Midbrain (tissue), 1 donor: Measurements from ENCODE around the gene LDB3.

ENCODE experiments used
- DNase-seq: peaks from one replicate; lab custom pipeline; 2025; lab: John Stamatoyannopoulos, UW

Gene LDB3

DNA sequence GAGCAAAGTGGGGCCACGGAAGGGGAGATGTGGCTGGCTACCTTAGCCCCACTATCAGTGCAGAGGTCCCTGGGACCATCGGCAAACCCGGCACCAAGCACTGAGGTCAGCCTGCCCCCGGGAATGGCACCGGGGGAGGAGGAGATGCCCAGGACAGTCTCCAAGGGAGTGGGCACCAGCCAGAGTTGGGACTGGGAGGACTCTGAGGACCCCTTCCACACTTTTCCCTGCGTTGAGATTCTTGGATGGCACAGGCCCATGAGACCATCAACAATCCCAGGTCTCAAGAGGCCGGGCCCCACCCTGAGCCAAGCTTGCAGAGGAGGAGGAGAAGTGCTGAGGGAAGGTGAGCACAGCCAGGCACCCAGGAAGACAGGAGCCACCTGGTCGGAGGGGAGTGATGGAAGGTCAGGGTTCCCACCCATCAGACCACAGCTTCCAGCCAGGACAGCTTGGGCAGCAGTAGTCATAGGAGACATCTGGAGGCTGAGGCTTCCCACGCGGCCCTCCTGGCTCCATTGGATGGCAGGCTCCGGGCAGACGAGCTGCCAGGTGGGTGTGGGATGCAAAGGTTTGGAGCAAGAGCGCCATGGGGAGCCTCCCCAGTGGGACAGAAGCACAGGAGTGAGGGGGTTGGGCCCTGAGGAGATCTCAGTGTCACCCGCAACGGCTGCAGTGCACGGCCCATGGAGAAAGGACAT lies 16.5 kb upstream of the LDB3 start:
- DNase-seq = no peak

DNA sequence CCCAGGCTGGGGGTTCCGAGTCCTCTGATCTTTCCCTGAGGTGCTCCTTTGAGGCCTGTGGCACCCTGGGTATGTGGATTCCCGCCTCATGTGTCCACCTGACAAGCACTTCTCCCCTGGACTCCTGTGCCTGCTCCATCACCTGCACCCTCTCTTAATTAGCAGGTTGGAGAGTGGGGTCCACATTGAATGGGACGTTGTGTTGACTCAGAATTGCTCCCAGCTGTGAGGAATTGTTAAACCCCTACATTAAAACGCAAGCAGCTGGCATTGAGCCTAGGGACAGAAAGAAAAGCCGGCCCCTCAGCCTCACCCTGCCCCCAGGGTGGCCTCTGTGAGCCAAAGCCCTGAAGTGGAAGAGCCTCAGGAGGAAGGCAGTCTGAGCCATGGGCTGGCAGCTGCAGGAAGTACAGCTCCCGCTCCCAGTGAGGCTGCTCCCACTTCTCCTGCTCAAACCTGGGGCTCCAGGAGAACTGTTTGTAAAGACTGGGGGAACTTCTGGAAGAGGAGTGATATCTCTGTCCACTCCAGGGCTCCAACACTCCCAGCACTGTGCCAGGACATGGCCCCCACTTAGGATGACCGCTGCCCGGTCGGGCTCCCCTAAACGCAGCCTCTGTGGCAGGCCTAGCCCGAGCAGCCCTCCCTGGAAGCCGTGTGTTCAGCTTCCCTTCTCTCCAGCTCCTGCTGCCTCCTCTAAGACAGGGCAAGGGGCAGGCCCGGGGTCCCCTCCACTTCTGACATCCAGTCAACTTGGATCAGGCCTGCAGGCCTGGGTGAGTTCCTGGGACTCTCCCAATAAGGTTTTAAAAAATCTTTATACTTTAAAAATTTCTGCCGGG lies 15.7 kb upstream of the LDB3 start:
- DNase-seq = no peak

DNA sequence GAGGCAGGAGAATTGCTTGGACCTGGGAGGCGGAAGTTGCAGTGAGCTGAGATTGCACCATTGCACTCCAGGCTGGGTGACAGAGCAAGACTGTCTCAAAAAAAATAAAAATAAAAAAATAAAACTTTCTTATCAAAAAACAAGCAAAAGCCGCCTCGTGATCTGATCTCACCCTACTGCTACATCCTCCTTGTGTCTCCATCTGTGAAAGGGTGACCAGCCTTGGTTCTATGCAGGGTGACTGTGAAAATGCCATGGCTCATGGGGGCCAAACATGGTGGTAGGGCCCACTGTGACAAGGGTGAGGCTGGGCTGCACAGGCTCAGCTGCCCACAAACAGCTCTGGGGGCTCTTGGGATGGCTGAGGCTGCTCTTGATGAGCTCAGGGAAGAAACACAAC lies 14.9 kb upstream of the LDB3 start:
- DNase-seq = no peak

DNA sequence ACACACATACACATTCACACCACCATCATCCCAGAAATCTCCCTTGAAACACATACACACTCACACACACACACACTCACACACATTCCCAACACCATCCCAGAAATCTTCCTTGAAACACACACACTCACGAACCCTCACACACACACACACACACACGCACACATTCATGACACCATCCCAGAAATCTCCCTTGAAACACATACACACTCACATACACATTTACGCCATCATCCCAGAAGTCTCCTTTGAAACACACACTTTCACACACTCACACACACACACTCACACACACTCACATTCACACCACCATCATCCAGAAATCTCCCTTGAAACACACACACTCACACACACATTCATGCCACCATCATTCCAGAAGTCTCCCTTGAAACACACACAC lies 14.3 kb upstream of the LDB3 start:
- no peak for DNase-seq

DNA sequence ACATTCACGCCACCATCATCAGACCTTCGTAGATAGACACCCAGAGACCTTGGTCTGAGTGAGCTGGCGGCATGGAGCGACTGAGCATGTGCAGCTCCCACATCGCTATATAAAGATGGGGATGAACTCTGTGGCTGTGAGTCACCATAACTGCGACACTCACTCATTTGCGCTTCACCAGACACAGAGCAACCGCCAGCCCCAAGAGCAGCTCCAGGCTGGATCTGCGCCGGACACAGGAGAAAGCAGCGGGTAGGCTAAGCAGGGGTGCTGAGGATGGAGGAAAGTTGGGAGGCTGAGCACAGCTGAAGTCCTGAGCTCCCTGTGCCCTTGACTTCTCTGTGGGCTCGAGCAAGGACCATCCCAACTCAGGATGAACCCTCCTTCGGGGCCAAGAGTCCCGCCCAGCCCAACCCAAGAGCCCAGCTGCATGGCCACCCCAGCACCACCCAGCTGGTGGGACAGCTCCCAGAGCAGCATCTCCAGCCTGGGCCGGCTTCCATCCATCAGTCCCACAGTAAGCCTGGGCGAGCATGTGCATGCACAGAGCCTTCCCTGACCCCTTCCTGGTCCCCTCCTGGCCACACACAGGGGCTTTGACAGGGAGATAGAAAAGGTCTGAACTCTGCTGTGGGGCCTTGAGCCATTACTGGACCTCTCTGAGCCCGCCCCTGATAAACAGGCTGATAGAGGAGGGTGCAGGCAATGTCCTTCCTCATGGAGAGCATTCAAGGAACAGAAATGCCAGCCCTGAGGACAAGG lies 13.7 kb upstream of the LDB3 start, which contains the start of gene OPN4:
TSS of gene OPN4 (plus strand) at position 137 of the 762 bp plus-strand sequence. CDS start at position 374, 237 bp downstream.
- DNase-seq = no peak

DNA sequence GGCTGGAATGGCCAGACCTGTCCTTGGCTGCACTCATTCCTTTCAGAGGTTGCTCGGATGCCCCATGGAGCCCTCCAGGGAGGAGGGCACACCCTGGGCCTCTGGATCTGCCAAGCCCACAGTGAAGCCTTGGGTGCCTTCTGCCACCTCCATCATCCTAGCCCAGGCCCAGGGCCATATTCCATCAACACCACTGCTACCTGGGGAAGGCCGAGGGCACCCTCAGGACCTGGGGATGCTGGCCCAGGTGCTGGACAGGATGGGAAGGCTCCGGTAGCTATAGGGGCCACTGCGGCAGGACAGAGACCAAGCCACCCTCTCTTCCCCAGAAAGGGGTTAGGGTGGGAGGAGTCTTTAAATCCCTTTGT lies 13.2 kb upstream of the LDB3 start:
- no peak for DNase-seq

DNA sequence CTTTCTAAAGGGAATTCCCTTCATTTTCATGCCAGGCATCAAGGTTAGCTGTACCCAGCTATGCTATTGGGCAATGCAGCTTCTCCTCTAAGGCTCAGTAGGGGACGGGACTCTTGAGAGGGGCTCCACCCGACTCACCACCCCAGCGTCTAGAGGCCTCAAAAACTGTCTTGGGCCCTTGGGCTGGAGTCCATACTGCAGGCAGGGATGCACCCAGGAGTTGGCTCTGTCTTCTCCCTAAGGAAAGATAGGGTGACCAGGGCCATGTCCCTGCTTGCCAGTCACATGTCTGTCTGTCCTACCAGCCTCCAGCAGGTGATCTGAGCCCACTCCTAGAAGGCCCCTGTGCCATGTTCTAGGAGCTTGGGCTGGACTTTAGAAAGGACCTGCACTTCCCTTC lies 12.7 kb upstream of the LDB3 start:
- no peak for DNase-seq

DNA sequence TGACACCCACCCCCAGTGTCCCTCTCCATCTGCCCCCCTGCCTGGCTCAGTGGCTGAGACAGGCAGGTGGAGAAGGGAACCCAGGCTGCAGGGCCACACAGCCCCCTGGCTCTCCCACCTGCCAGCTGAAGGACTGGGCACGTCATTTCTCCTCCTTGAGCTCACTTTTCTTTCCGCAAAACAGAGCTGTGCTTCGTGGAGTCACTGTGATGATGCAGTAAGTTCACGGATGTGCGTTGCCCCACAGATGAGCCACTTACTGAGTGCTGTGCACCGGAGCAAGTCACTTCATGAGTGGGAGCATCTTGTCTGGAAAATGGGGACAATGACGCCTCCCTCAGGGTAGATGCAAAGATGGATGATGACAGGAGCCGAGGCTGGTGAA lies 11.3 kb upstream of the LDB3 start:
- DNase-seq = no peak

DNA sequence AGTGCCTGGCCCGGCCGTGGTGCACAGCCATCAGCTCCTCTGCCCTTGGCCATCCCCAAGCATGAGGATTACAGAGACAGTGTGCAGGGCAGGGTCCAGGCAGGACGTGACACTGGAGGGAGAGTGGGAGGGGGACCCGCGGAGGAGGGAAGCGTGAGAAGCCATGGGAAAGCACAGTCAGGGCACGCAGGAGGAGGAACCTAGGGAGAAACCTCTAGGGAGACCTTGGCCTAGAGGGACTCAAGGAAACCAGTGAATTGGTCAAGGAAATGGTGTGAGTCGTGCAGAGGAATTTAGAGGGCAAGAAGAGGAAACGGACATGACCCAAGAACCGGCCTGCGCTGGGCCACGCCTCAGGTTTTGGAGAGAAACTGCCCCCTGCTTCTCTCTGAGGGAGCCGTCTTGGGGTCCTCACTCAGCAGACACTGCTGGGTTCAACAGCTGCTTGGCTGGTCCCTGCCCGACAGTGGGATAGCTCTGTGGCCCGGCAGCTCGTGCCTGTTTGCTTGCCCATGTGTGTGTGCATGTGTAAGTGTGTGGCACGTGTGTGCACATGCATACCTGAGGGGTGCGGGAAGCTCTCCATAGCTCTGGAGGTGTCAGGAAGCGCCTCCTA lies 10.8 kb upstream of the LDB3 start:
- no peak for DNase-seq

DNA sequence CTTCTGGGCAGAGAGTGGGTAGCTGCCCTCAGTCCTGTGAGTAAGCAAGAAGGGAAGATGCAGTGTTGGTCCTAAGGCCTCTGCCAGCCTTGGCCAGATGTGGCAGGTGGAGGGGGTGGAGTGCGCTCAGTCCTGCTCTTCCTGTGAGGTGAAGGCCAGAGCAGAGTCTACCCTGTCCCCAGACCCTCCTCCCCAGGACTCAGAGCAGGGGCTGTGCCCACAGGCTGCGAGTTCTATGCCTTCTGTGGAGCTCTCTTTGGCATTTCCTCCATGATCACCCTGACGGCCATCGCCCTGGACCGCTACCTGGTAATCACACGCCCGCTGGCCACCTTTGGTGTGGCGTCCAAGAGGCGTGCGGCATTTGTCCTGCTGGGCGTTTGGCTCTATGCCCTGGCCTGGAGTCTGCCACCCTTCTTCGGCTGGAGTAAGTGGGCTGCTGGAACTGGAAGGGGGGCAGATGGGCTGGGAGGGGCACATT lies 10.0 kb upstream of the LDB3 start:
- DNase-seq = no peak

DNA sequence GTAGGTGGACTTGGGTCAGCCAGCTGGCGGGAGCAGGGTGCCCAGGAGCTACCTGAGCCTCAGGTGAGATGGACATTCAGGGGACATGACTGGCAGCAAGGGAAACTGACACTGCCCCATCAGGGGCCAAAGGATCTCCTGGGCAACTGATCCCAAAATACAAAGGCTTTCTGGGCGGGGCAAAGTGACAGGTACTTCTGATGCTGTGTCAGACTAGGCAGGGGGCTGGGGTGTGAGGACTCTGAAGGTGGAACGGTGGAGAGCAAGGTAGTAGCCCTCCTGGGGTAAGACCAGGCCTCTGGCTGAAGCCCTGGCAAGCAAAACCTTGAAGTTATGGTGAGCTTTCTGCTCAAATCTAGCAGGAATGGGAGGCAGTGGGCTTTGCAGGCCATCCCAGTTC lies 9.6 kb upstream of the LDB3 start:
- DNase-seq = no peak

DNA sequence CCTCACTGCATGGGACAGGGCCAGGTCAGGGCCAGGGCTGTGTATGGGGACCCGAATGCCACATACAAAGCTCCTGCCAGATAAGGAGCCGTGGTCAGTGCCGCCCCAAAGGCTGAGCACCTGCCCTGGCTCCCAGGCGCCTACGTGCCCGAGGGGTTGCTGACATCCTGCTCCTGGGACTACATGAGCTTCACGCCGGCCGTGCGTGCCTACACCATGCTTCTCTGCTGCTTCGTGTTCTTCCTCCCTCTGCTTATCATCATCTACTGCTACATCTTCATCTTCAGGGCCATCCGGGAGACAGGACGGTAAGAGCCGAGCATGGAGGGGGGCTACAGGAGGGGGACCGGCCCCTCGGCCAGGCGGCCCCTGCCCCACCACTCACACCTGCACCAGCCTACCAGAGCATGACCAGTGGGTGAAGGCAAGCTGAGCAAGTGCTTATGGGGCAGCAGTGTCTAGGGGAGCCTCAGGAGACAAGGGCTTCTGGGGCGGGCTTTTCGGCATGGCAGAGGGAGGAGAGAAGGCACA lies 9.1 kb upstream of the LDB3 start:
- no peak for DNase-seq

DNA sequence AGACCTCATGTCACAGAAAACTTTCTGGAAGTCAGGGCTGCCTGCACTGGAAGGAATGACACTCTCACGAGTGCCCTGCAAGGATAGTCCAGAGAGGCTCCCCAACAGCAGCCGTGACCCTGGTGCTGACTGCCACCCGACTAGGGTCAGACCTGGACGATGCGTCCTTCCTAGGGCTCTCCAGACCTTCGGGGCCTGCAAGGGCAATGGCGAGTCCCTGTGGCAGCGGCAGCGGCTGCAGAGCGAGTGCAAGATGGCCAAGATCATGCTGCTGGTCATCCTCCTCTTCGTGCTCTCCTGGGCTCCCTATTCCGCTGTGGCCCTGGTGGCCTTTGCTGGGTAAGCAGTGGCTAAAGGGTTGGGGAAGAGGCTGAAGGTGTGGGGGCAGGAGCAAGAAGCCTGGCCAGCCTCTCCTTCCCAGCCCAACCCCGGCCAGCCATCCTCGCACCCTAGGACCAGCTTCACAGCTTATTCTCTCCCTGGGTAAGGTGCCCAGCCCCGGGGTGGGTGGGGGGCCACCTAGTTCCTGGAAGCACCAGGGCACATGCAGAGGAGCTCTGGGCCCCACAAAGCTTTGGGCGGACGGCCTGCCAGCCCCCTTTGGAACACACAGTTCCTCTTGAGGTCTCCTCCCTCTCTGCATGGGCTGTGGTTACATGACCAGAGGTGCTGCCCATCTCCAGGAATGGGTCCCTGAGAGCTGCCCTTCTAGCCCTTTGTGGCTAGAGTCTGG lies 8.4 kb upstream of the LDB3 start:
- no peak for DNase-seq

DNA sequence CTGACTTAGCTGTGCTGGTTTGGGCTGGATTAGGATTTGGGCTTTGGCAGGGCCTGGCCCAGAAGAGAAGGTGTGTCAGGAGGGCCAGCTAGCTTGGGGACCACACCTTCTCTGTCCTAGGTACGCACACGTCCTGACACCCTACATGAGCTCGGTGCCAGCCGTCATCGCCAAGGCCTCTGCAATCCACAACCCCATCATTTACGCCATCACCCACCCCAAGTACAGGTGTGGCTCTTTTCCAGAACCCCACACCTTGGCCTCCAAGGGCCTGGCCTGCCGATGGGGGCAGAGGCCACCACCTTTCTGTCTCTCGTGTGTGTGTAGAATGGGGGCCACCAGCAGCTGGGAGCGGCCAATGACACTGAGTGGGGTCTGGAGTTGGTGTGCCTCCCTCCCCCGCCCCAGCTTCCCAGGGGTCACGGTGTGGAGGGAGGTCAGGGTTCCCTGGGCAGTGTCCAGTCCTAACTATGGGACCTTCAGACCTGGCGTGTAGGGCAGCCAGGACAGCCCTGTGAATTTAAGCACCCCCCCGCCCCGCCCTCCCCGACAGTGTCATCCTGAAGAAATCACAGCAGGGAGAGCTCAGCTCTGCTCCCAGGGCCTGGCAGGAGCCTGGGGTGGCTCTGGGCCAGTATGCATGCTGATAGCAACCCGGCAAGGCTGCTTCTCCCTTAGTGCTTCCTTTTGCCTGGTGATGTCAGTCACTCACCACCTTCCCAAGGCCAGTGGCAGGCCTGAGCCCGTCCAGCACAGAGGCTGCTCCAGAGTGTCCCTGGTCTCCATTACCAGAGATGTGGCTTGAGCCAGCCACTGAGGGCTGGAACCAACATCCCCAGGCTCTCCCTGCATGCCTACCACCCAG lies 6.9 kb upstream of the LDB3 start:
- DNase-seq = no peak

DNA sequence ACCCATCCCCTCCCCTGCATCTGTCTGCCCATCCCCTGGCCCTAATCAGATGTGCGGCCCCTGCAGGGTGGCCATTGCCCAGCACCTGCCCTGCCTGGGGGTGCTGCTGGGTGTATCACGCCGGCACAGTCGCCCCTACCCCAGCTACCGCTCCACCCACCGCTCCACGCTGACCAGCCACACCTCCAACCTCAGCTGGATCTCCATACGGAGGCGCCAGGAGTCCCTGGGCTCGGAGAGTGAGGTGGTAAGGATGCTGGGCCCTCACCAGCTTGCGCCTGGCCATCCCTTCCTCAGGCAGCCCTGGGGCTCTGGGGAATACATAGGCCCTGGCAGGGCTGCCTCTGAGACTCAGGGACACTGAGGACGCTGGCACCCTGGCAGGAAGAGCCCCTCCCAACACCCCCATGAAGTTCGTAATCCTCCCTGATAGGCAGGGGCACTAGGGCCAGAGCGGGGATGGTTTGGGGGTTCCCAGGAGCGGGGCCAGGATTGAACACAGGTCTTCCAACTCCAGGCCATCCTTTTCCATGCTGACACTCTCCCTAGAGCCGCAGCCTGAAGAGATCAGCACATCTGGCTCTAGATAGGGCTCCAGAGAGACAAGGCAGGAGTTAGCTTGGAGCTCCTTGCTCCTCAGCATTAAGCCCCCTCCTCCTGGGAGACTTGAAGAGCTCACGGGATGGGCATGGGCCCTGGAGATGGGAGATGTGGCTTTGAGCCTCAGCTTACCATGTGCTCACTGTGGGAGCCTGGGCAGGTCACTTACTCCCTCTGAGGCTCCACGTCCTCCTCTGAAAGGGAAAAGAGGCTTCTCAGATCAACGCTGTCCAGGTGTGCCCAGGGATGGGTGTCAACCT lies 5.9 kb upstream of the LDB3 start:
- no peak for DNase-seq

DNA sequence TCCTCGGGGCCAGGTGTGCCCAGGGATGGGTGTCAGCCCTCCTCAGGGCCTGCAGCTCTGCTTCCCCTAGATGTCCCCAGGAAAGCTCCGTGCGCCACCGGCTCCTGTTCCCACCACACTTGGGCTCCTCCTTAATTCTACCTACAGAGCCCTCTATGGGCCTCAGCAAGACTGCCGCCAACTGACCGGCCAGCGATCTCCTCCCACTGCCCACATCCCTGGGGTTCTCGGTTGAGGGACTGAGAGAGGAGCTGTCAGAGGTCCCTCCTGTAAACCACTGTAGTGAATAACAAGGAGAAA lies 5.3 kb upstream of the LDB3 start:
- no peak for DNase-seq

DNA sequence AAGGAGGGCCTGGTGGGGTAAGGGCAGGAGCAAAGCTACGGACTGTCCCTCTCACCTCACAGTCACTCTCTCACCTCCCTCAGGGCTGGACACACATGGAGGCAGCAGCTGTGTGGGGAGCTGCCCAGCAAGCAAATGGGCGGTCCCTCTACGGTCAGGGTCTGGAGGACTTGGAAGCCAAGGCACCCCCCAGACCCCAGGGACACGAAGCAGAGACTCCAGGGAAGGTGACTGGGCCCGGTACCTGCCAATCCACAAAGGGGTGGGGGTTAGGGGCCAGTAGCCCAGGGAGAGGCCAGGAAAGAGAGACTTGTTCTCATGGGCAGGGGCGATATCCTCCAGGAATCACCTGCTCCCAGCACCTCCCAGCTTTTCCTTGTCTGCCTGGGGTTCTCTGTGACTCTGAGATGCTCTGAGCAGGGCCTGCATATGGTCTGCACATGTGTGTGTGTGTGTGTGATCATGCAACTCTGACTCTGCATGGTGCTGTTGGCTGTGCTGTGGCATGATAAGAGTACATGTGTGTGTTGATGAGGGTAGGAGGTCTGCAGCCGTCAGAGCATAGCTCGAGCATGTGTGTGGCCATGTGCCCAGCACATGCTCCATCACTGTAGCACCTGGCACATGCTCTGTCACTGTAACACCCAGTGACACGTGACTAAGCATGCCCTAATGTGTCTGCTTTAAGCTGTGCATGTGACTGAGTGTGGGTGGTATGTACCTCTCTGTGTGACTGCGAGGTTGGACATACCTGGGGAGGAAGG lies 4.6 kb upstream of the LDB3 start:
- no peak for DNase-seq

DNA sequence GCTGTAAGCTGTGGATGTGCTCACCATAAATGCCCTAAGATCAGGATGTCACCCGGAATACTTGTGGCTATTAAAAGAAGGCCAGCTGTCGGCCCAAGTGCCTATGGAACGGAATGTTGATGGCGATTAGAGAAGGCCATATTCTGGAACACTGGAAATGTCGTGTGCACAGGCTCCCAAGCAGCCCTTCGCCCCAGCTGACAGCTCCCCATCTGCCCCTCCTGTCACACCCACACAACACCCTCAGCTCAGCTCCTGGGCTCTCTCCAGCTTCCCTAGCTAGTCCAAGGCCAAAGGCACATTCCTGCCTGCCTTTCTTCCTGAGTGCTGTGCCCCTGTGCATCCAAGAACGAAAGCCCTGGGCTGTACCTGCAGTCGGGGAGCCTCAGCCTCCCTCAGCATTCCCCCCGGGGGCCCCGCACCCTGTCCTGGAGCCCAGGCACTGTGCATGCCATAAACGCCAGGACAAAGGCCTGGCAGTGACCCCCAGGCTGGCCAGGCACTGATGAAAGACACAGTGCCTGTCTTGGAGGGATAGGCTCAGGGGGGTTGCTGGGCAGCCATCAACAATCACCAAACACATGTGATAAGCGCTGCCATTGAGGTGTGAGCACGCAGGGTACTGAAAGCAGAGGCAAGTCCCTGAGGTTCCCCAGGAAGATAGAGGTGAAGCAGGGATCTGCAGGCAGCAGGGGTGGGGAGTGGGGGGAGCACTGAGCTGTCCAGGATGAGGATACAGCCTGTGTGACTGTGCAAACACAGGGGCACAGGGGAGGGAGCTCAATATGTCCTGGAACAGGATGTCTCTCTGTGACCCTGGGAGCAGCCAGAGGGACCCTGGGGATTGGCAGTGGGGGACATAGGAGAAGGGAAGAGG lies 3.7 kb upstream of the LDB3 start:
- peak; percentile 28 for DNase-seq
